Superior temporal gyrus (tissue), 1 donor: ENCODE results near the gene PAK1.

ENCODE experiments used
- DNase-seq: peaks from one replicate; pipeline ENCODE4 v3.0.0-alpha.2; 2016; ENCODE audit errors: extremely low spot score

Gene PAK1

GRCh38 chr11:77474684-77475060, 778 bp upstream of the PAK1 start:
- no peak for DNase-seq

- peak; percentile 26 for DNase-seq
Measured at GRCh38 chr11:77472991-77473800, 698 bp downstream of the PAK1 start.

- peak; percentile 68 for DNase-seq
Measured at GRCh38 chr11:77471558-77472193, 2.2 kb downstream of the PAK1 start.

- no peak for DNase-seq
Measured at GRCh38 chr11:77470971-77471370, 2.9 kb downstream of the PAK1 start.

GRCh38 chr11:77470504-77470903, 3.4 kb downstream of the PAK1 start:
- DNase-seq = peak; percentile 62

GRCh38 chr11:77468527-77468926, 5.4 kb downstream of the PAK1 start:
- peak; percentile 24 for DNase-seq

- DNase-seq = peak; percentile 21
Measured at GRCh38 chr11:77467993-77468392, 5.9 kb downstream of the PAK1 start.

- peak; percentile 19 for DNase-seq
Measured at GRCh38 chr11:77467233-77467632, 6.7 kb downstream of the PAK1 start.

- DNase-seq = no peak
Measured at GRCh38 chr11:77457340-77457739, 16.6 kb downstream of the PAK1 start.

- DNase-seq = no peak
Measured at GRCh38 chr11:77455740-77456139, 18.2 kb downstream of the PAK1 start.

- DNase-seq = no peak
Measured at GRCh38 chr11:77454867-77455655, 18.8 kb downstream of the PAK1 start.

- DNase-seq = no peak
Measured at GRCh38 chr11:77450227-77450626, 23.7 kb downstream of the PAK1 start.

- DNase-seq = no peak
Measured at GRCh38 chr11:77449784-77450183, 24.1 kb downstream of the PAK1 start.

GRCh38 chr11:77449060-77449521, 24.8 kb downstream of the PAK1 start:
- DNase-seq = peak; percentile 66

GRCh38 chr11:77448269-77448668, 25.6 kb downstream of the PAK1 start:
- no peak for DNase-seq

GRCh38 chr11:77446911-77447629, 26.8 kb downstream of the PAK1 start:
- DNase-seq = peak; percentile 67

GRCh38 chr11:77444261-77444660, 29.6 kb downstream of the PAK1 start:
- DNase-seq = no peak

GRCh38 chr11:77442394-77443053, 31.4 kb downstream of the PAK1 start:
- DNase-seq = no peak

- DNase-seq = no peak
Measured at GRCh38 chr11:77441426-77441825, 32.5 kb downstream of the PAK1 start.

GRCh38 chr11:77440678-77441077, 33.2 kb downstream of the PAK1 start:
- no peak for DNase-seq

- no peak for DNase-seq
Measured at GRCh38 chr11:77438487-77438886, 35.4 kb downstream of the PAK1 start.
